OCI-LY1 (cell line): ENCODE results near the gene SLC30A3.

Experiments
- CTCF ChIP-seq: fragments of 200-600 bp; sonication (generic), shearing (Covaris generic); IDR thresholded peaks from 2 replicates; pipeline ENCODE4 v1.5.1; 2017; ENCODE audit warnings: mild to moderate bottlenecking, antibody characterized with exemption, low read length, moderate library complexity, mixed read lengths
- EZH2 ChIP-seq: fragments of 200-600 bp; sonication (generic), shearing (Covaris generic); IDR thresholded peaks from 2 replicates; pipeline ENCODE4 v1.8.0; 2017; ENCODE audit warnings: borderline replicate concordance, mixed run types, mild to moderate bottlenecking, antibody characterized with exemption, low read length, moderate library complexity, mixed read lengths

DNA sequence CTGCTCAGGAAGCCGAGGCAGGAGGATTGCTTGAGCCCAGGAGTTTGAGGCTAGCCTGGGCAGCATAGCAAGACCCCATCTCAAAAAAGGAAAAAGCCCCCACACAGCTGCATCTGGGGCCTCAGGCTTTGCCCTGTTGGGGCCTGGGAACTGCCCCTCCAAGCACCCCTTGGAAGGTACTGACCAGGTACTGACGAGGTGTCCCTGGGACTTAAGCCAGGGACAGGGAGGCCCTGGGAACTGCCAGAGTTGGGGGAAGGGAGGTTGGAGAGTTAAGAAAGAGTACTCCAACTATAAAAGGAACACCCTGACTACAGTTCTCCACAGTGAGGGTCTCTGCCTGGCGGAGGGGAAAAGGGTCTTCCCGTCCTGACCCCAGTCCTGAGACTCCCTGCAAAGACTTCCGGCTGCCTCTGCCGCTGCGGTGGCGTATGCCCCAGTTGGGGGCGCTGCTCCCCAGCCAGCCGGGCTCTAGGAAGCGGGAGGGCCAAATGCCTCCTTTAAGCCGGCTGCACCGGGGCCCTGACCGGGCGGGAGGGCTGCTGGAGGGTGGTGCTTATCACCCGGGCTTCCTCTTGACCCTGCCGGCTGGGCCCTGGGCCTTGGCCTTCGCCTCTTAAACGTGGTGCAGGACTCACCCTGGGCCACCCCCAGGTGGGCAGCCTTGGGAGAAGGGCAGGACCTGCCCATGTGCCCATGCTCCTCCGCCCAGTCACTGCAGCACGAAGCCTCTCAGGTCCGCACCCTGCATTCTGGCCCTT lies 12.8 kb downstream of the SLC30A3 start:
- TF ChIP-seq CTCF (peak; percentile 90), EZH2 (no peak)
